Gastrocnemius medialis (tissue), 4 donors: ENCODE results near the gene H2AZ2. TPM values are rescaled to one million over a fixed set of nuclear protein-coding genes. Genes with fewer than 3 reads are reported as not detected.

Source experiments
- ATAC-seq, 2 donors: fragments of 150-250 bp; one replicate each; pipeline ENCODE4 v1.9.1; 2016
- DNase-seq, 2 donors: peaks; one replicate each; pipeline ENCODE4 v3.0.0-alpha.2; 2019
- H3K27ac ChIP-seq, 4 donors: fragments of 200-600 bp; sonication (generic); 1 replicate in 1 of 4; 2 replicates in 3 of 4; pipeline ENCODE4 v1.5.1; 2016 to 2018; ENCODE audit warnings: mild to moderate bottlenecking in 2 of 4, moderate library complexity in 1 of 4
- H3K27me3 ChIP-seq, 3 donors: fragments of 200-600 bp; sonication (generic) in 2 of 3; 1 replicate in 1 of 3; 2 replicates in 2 of 3; pipeline versions ENCODE4 v1.5.1 to v1.6.0; 2016 to 2019; ENCODE audit warnings: mild to moderate bottlenecking in 1 of 3, moderate library complexity in 1 of 3
- H3K36me3 ChIP-seq, 2 donors: fragments of 200-600 bp; sonication (generic) in 1 of 2; one replicate each; pipeline ENCODE4 v1.5.1; 2017 to 2018
- H3K4me1 ChIP-seq, 2 donors: fragments of 200-600 bp; sonication (generic) in 1 of 2; one replicate each; pipeline ENCODE4 v1.5.1; 2016 to 2017; ENCODE audit warnings: mild to moderate bottlenecking in 2 of 2
- H3K4me3 ChIP-seq, 4 donors: fragments of 200-600 bp; sonication (generic) in 3 of 4; 1 replicate in 1 of 4; 2 replicates in 3 of 4; pipeline ENCODE4 v1.5.1; 2016 to 2019; ENCODE audit warnings: mild to moderate bottlenecking in 2 of 4
- H3K9me3 ChIP-seq, 3 donors: fragments of 200-600 bp; sonication (generic) in 2 of 3; 1 replicate in 1 of 3; 2 replicates in 2 of 3; pipeline ENCODE4 v1.5.1; 2016 to 2019
- CTCF ChIP-seq, 5 experiments: fragments of 450-650 bp in 3 of 5; fragments of 200-600 bp in 2 of 5; sonication (generic) in 2 of 5; IDR thresholded peaks in 4 of 5; conservative IDR thresholded peaks in 1 of 5; 1 replicate in 4 of 5; 2 replicates in 1 of 5; pipeline ENCODE4 v1.5.1; 2016 to 2019; ENCODE audit warnings: antibody characterized with exemption in 5 of 5, mild to moderate bottlenecking in 3 of 5, moderate library complexity in 3 of 5
- POLR2A ChIP-seq, 2 donors: fragments of 450-650 bp; IDR thresholded peaks; one replicate each; pipeline ENCODE4 v1.6.1; 2017; ENCODE audit warnings: antibody characterized with exemption in 2 of 2, mild to moderate bottlenecking in 2 of 2, moderate library complexity in 2 of 2
- in situ Hi-C, 4 donors: fragments of 200-750 bp; cut with MboI; loops; one replicate each; pipeline versions ENCODE4 v1.15.0 to v1.8.0; 2017; ENCODE audit warnings: low sequenced_read_pairs in 4 of 4
- intact Hi-C: fragments of 100-400 bp; cut with DNase I; formaldehyde crosslinking; loops from one replicate; pipeline ENCODE4 v1.15.1; 2023; ENCODE audit warnings: low total_unique reads
- total RNA-seq, 4 donors: library from RNA; depleted of rRNA; stranded (reverse); fragments of >200 nt; gene quantifications; one replicate each; pipeline versions ENCODE4 v1.1.0 to v1.2.3, GENCODE V29; 2016

The H2AZ2 gene
- total RNA-seq, 4 donors from 2014 or later = 83.0 to 147 (median 132) TPM

- H3K27me3 ChIP-seq = no peaks in the 10 kb centered on the region
- no peak for DNase-seq
- peaks cover 13 to 21% of the 10 kb centered on the region in 2 donors for H3K4me1 ChIP-seq
- no peak for TF ChIP-seq POLR2A (IDR thresholded peaks at IDR 0.05)
- no peak for TF ChIP-seq CTCF (IDR thresholded peaks at IDR 0.05 in 4 of 5, conservative IDR thresholded peaks at IDR 0.05 in 1 of 5)
- H3K4me3 ChIP-seq = no peak overlapping the region
- ATAC-seq = no peak
- intact Hi-C loops (no loop called here), in situ Hi-C loops (no loop called here)
- no peaks in the 10 kb centered on the region for H3K9me3 ChIP-seq
- no peak overlapping the region for H3K27ac ChIP-seq
- H3K36me3 ChIP-seq = peaks cover 0 to 3% of the 10 kb centered on the region in 2 donors
These were observed 54.0 kb downstream of the H2AZ2 start for GRCh38 chr7:44793919-44794318.

GRCh38 chr7:44791278-44792219 lies 56.3 kb downstream of the H2AZ2 start:
- no peaks in the 10 kb centered on the region for H3K36me3 ChIP-seq
- H3K4me3 ChIP-seq = no peak overlapping the region
- intact Hi-C loops = no loop called here
- H3K4me1 ChIP-seq = peaks cover 0 to 7% of the 10 kb centered on the region in 2 donors
- no peaks in the 10 kb centered on the region for H3K27me3 ChIP-seq
- no peak overlapping the region for H3K27ac ChIP-seq
- in situ Hi-C loops = no loop called here
- no peak for ATAC-seq
- DNase-seq = no peak
- no peaks in the 10 kb centered on the region for H3K9me3 ChIP-seq
- TF ChIP-seq POLR2A (IDR thresholded peaks at IDR 0.05) = no peak
- TF ChIP-seq CTCF (IDR thresholded peaks at IDR 0.05 in 4 of 5, conservative IDR thresholded peaks at IDR 0.05 in 1 of 5) = no peak

- intact Hi-C loops = no loop called here
- ATAC-seq = no peak
- no peak overlapping the region for H3K4me3 ChIP-seq
- H3K4me1 ChIP-seq = no peaks in the 10 kb centered on the region
- in situ Hi-C loops = no loop called here
- DNase-seq = no peak
- H3K36me3 ChIP-seq = no peaks in the 10 kb centered on the region
- no peaks in the 10 kb centered on the region for H3K9me3 ChIP-seq
- H3K27ac ChIP-seq = no peak overlapping the region
- TF ChIP-seq CTCF (IDR thresholded peaks at IDR 0.05 in 4 of 5, conservative IDR thresholded peaks at IDR 0.05 in 1 of 5) (no peak), POLR2A (IDR thresholded peaks at IDR 0.05) (no peak)
- H3K27me3 ChIP-seq = no peaks in the 10 kb centered on the region
These were observed 57.9 kb downstream of the H2AZ2 start for GRCh38 chr7:44789990-44790389.

GRCh38 chr7:44787762-44788161 lies 60.1 kb downstream of the H2AZ2 start:
- DNase-seq (no peak), ATAC-seq (no peak)
- in situ Hi-C loops = no loop called here
- intact Hi-C loops = no loop called here
- H3K27ac ChIP-seq = no peak overlapping the region
- H3K36me3 ChIP-seq = no peaks in the 10 kb centered on the region
- no peaks in the 10 kb centered on the region for H3K27me3 ChIP-seq
- TF ChIP-seq CTCF (IDR thresholded peaks at IDR 0.05 in 4 of 5, conservative IDR thresholded peaks at IDR 0.05 in 1 of 5) (no peak), POLR2A (IDR thresholded peaks at IDR 0.05) (no peak)
- no peaks in the 10 kb centered on the region for H3K4me1 ChIP-seq
- H3K9me3 ChIP-seq = no peaks in the 10 kb centered on the region
- H3K4me3 ChIP-seq = no peak overlapping the region
